HG03280 (cell line): ENCODE measurements around the gene ANKRD33B.
"Not testable (repeated sequence)": the region's sequence is repeated elsewhere in the genome, so short reads cannot be mapped to it uniquely, and the experiment has no call there.

ENCODE experiments used
- ATAC-seq: cut with Tn5 transposase; IDR thresholded peaks from one replicate; pipeline ENCODE4 v1.9.1; 2021; ENCODE audit warnings: mild to moderate bottlenecking, moderate library complexity; ENCODE audit not compliant: unreplicated experiment

The ANKRD33B gene

DNA sequence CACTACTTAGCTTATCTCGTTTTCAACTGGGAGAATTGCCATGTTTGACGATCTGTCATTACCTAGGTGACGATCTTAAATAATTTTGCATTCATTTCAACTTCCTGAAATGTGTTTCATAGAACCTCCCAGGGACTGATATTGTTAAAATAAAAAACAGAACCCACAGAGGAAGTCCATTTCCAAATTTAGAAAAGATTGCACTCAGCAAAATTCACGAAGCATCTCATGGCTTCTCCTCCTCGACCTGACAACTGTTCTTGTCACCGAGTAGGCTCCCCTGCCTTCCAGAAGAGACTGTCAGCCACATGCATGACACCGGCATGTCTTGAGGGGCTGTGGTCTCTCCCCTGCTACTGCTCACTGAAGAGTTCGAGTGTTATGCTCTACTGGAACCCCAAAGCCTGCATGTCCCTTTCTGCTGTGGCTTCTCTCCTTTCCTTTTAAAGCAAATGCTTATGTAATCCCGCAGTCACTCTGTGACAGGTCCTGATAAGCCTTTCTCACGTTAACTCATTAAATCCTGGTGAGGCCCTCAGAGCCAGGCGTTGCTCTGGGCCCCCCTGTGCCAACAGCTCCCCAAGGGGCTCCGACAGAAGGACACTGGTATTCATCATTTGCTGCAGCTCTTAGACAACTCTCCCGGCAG lies 26.8 kb upstream of the ANKRD33B start:
- ATAC-seq: no peak

DNA sequence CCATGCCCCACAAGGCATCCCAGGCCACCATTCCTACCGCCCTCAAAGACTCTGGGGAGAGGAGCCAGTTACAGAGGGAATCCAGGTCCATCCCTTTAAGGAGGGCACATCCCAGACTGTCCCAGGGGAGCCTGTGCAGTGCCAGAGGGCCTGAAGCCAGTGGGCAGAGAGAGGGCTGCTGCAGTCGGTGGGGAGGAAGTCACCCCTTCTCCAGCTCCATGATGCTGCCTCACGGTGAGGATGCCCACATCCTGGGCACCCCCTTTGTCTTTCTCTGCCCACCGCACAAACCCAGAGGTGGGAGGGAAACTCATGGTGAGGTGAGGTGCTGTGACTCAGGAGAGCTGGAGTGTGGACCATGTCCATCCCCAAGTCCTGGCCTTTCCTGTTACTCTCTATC lies 26.2 kb upstream of the ANKRD33B start:
- ATAC-seq: no peak

DNA sequence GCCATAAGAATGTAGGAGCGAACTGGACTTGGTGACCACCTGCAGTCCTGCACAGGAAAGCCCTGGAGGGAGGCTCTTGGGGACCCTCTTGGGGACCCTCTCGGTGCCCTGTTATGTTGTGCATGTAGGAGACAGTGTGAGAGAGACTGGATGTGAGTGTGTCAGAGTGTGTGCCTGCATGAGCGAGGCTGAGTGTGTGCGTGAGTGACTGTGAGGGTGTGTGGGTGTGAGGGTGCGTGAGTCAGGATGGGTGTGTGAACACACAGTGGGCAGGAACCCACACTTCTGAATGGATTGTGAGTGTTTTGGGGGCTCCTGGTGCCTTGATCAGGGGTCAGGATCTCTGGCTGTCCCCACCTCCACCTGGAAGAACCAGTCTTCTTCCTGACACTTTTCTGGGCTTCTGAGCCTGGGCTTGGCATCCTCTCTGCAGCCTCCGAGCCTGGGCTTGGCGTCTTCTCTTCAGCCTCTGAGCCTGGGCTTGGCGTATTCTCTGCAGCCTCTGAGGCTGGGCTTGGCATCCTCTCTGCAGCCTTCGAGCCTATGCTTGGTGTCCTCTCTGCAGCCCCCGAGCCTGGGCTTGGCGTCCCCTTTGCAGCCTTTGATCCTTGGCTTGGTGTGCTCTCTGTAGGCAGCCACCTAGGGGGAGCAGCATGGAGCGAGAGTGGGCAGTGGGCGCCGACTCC lies 25.6 kb upstream of the ANKRD33B start:
- no peak for ATAC-seq

DNA sequence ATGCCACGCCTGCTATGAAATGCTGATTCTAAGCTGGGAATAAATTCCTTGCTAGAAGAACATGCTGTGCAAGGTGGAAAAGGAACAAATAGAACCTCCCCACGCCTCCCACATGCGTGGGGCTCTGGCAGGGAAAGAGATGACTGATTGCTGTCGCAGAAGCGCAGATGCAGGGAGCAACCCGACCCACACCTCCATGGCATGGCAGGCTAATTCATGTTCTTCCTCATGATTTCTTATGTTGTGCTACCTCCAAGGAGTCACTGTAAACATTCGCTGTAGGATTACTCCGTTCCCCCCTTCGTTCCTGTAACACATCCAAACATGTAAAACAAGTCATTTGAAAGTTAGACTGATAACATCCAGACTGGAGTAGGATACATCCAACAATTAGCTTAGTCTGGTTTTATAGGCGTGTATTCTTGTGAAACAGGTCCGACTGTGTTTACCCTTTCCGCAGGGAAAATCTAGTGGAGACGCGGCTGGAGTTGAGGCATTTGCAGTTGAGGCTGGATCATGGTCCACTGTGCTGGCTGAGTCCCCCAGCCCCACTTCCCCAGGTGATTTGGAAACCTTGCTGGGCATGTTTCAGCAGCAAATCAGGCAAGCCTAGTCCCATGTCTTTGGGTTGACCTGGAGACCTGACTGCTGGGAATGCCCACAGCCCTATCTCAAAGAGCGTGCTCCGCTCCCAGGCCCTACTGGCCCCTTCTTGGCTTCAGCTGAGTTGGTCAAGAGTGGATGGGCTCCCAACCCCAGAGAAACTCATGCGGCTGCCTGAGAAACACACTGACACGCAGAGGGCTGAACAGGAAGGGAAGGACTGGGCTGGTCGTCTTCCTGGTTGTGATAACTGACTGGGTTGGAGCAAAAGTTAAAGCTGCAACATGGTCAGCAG lies 24.8 kb upstream of the ANKRD33B start:
- no peak for ATAC-seq

DNA sequence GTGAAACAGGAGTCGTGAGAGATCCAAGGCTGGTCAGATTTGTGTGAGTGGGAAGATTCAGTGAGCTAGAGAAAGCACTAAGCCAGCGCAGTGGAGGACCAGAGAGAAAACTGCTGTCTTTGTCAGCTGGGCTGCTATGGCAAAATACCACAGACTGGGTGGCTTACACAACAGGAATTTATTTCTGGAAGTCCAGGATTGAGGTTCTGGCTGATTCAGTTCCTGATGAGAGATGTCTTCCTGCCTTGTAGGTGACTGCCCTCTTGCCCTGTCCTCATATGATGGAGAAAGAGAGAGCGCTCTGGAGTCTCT lies 24.2 kb upstream of the ANKRD33B start:
- no peak for ATAC-seq

DNA sequence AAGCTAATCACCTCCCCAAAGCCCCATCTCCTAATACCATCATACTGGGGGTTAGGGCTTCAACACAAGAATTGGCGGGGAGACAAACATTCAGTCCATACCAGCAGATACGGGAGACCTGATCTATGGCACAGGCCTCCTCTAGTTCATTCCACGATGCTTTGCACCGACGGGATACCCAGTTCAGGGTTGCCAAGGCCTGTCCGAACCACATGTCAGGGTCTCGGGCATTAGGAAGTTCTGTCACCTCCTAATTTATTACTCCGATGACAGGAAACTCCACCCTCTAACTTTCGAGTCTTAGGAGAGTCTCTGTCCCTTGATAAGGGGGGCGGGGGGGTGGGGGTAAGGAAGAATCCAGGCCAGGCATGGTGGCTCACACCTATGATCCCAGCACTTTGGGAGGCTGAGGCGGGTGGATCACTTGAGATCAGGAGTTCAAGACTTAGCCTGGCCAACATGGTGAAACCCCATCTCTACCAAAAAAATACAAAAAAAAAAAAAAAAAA lies 23.8 kb upstream of the ANKRD33B start:
- ATAC-seq: no peak

DNA sequence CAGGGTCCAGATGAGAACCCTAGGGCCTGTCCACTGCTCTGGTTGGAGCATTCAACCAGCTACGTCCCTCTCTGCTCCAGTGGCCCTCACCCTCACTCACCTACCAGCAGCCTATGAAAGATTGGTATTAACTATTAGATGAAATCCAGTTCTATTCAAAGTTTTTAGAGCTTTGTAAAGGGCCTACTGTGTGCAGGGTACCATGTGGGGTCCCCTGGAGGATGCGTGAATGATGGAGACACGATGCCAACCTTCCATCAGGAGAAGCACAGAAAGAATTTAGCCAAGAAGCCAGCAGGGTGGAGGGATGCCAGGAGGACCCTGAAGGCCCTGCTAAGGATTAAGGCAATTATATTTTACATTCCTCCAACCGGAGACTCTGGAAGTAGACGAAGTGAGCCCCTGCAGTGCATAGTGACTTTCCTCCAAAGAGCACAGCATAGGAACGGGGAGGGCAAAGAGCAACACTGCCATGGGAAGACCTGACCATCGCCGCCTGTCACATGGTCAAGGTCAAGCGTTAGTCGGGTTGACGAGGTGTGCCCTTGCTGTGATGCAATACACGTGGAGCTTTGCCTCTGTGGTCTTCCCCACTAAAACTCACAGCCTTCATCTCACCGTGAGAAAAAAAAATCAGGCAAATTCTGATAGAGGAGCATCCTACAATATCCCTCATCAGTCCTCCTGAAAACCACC lies 22.8 kb upstream of the ANKRD33B start:
- no peak for ATAC-seq

DNA sequence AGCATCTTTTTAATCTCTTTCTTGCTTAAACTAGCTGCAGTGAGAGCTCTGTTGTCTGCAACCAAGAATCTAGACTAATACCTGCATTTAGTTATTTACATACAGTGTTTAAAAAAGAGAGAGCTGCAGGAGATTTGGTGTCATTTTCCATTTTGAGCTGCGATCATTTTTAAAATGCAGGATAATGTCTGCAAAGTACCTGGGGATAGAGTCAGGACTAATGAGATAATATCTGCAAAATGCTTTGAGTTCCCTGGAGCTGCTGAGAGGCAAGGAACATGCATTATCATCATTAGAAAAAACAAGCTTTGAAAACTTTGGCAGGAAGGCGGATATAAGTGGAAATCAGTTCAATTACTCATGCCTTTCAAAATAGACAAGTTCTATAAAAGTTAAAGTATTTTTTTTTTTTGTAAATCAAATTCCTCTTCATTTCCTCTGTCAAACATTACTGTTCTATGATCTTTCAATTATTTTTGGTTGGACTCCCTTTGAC lies 21.8 kb upstream of the ANKRD33B start:
- ATAC-seq: no peak

DNA sequence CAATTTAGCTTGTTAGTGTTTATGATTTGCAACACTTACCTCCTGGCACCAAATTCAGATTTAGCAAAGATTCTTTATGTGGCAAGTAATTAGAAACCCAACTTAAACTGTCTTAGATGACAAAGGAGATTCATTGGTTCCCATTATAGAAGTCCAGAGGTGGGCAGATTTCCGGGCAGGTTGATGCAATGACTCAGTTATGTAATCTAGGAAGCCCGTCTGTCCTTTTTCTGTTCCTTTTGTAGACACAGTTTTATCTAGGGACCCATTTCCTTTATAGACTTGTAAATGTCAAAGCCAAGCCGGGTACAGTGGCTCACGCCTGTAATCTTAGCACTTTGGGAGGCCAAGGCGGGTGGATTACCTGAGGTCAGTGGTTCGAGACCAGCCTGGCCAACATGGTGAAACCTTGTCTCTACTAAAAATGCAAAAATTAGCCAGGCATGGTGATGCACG lies 20.3 kb upstream of the ANKRD33B start:
- ATAC-seq: no peak

DNA sequence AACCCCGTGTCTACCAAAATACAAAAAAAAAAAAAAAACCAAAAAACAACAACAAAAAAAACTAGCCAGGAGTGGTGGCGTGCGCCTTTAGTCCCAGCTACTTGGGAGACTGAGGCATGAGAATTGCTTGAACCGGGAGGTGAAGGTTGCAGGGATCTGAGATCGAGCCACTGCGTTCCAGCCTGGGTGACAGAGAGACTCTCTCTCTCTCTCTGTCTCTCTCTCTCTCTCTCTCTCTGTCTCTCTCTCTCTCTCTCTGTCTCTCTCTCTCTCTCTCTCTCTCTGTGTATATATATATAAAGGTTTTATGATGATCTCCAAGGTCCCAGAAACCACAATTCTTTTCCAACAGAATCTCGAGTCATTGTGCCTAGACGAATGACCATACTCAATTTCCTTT lies 18.8 kb upstream of the ANKRD33B start:
- no peak for ATAC-seq

DNA sequence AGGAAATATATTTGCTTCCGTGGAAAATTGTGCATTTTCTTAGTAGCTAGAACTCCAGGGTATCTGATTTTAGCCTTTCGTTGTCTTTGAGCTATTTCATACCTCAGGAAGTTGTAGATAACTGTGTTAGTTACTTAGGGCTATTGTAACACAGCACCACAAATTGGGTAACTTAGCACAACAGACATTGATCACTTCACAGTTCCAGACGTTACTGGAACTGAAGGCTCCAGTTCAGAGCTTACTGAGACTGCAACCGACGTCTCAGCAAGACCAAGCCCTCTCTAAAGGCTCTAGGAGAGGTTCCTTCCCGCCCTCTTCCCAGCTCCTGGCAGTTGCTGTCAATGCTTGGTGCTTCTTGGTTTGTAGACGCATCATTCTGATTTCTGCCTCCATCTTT lies 17.7 kb upstream of the ANKRD33B start:
- ATAC-seq: no peak

DNA sequence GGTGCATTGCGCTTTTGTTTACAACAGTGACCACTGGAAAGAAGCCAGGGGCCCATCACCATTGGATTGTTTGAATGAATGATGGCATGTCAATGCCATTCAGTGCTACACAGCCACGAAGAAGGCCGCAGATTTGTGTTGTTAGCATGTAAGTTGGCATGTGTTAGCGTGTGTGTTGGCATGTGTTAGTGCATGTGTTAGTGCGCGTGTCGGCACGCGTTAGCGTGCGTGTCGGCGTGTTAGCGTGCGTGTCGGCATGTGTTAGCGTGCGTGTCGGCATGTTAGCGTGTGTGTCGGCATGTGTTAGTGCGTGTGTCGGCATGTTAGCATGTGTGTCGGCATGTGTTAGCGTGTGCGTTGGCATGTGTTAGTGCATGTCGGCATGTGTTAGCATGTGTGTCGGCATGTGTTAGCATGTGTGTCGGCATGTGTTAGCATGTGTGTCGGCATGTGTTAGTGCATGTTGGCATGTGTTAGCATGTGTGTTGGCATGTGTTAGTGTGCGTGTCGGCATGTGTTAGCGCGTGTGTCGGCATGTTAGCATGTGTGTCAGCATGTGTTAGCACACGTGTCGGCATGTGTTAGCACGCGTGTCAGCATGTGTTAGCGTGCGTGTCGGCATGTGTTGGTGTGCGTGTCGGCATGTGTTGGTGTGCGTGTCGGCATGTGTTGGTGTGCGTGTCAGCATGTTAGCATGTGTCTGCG lies 15.3 kb upstream of the ANKRD33B start:
- no peak for ATAC-seq

DNA sequence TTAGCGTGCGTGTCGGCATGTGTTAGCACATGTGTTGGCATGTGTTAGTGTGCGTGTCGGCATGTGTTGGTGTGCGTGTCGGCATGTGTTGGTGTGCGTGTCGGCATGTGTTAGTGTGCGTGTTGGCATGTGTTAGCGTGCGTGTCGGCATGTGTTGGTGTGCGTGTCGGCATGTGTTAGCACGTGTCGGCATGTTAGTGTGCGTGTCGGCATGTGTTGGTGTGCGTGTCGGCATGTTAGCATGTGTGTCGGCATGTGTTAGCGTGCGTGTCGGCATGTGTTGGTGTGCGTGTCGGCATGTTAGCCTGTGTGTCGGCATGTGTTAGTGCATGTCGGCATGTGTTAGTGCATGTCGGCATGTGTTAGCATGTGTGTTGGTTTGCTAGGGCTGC lies 14.8 kb upstream of the ANKRD33B start:
- not testable (repeated sequence) for ATAC-seq

DNA sequence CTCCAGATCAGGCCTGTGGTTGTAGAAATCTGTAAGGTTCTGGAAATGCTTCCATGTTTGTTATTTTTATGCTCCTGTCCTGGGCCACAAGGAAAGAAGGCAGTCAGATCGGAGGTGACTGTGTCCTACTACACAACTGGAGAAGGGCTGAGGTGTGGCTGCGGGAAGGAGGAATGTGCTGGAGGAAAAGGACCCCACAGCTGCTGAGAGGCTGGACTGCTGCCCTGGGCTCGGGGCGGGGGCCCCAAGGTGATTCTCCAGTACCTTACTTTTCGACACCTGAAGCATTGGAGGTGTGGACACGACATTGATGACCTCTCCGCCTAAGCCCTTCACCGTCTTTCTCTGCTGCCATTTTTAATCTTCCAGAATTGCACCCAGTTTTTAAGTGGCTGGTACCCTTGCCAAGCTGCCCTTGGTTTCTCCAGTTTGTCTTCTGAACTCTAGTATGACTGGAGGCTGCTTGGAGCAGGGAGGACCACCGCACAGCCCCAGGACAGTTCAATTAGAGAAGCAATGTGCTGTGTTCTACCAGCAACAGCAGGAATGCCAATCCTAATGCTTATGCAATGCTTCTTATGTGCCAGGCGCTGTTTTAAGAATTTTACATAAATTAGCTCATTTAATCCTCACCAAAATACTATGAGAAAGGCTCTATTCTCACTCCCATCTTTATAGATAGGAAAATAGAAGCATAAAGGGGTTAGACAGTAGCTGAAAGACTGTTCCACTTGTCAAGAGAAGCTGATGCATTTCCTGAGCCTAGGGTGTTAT lies 13.5 kb upstream of the ANKRD33B start:
- no peak for ATAC-seq

DNA sequence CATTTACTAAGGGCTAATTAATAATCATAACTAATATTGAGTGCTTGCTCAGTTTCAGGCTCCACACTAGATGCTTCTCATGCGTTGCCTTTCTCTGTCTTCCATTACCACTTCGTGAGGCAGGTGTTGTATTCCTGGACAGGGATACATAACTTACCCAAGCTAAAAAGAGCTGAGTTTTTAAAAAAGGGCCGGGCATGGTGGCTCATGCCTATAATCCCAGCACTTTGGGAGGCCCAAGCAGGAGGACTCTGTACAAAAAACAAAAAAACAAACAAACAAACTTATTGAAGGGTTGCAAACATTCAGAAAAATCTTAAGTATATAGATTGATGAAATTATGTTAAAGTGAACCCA lies 12.1 kb upstream of the ANKRD33B start:
- no peak for ATAC-seq

DNA sequence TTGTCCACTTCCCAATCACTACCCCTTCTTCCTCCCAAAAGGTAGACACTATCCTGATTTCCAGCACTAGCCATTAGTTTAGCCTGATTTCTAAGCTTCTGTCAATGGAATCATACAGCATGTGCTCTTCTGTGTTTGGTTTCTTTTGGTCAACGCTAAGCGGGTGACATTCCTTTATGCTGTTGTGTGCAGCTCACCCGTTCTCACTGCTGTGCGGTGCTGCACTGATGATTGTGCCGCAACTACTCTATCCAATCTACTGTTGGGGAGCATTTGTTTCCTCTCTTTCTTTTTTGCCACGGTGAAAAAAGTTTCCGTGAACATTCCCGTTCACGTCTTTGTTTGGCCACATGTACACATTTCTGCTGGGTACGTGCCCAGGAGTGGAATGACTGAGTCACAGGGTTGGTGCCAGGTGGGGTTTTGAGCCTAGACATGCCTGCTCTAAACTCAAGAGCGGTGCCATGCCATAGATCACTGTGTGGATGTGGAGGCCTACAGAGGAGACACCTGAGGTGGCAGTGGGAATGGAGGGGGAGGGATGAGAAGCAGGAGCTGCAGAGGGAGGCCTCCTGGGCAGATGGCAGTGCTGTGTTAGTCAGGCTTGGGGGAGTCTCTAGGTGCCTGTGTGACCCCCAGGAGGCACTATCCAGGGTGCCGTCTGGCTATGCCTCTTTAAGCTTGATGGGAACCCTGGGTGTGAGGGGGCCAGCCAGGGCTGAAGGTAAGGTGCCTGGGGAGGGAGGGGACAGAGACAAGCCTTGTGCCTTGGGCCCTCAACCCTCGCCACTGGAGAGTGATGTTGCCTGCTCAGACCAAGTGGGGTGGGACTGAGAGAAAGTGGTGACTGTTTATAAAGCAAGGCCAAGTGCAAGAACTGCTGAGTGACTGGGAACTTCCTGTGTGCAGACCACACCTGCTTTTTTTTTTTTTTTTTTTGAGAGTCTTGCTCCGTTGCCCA lies 11.4 kb upstream of the ANKRD33B start:
- no peak for ATAC-seq

DNA sequence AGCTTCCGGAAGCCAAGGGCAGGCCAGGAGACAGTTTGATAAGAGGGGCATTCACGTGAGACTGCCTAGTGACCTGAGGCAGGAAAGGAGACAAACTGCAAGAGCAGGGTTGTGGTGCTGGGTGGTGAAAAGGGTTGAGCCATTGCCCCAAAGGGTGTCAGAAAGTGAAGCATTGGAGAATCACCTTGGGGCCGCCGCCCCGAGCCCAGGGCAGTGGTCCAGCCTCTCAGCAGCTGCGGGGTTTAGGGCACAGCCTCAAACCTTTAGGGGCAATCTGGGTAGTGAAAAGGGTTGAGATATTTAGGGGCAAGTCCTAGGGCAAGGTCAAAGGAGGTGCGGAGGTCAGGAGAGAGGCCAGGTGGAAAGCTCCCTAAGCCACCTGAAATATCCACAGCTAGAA lies 10.4 kb upstream of the ANKRD33B start:
- no peak for ATAC-seq

DNA sequence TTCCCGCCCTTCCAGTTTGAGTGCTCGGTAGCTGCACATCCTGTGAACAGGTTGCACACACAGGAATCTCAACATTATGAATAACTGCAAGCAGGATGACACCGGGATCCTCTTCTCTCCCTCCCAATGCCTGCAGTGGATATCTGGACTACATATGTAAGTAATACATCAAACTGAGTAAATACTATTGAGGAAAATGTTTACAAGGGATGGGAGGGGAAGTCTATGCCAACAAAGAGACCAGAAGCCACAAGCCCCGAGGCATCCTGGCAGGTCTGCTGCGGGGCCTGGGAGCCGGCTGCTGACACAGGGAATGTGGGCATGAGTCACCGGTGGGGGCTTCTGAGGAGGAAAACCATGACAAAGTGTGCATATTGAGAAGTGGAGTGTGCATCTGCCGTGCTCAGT lies 8.6 kb upstream of the ANKRD33B start:
- ATAC-seq: no peak
